NCI-H1436 (cell line): Measurements from ENCODE around the gene ATG4B.

ENCODE experiments used
- DNase-seq: peaks from one replicate; lab custom pipeline; 2025; lab: John Stamatoyannopoulos, UW

The ATG4B gene

DNA sequence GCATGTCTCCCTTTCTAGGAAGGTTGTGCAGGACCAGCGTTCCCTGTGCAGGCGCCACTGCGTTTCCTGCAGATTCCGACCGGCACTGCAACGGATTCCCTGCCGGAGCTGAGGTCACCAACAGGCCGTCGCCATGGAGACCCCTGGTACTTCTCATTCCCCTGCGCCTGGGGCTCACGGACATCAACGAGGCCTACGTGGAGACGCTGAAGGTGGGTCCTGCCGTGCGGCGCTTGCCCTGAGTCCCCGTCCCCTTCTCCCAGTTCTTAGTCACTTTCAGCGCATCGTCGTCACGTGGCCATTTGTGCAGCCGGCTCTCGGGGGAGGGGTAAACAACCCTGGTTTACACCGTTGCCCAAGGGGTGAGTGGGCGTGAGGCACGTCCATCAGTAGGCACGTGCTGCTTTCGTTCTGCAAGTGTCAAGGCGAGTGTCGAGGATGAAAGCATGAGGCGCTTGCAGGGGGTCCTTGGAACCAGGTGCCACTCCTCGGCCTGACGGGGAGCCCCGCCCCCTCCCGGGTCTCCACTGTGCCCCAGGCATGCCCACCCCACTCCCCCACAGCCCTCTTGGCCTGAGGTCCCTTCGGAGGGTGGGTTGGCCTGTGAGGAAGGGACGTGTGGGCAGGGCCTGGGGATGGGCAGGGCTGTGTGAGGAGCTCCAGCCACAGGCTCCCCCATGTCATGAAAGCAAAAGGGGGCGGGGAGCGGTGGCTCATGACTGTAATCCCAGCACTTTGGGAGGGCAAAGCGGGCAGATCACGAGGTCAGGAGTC, 29.3 kb downstream of the ATG4B start:
- DNase-seq, result no peak

DNA sequence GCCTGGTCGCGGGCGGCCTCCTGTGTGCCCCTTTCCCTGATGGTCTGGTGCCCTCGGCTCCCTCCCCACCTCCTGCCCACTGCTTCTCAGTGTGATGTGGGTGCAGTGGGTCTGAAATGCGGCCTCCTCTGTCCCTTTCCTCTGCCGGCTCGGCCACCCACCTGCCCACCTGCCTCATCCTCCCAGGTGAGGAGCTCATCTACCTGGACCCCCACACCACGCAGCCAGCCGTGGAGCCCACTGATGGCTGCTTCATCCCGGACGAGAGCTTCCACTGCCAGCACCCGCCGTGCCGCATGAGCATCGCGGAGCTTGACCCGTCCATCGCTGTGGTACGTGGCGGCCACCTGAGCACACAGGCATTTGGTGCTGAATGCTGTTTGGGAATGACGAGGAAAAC, 30.9 kb downstream of the ATG4B start:
- no peak for DNase-seq

GRCh38 chr2:241668839-241669238, 31.3 kb downstream of the ATG4B start:
- DNase-seq, result no peak

DNA sequence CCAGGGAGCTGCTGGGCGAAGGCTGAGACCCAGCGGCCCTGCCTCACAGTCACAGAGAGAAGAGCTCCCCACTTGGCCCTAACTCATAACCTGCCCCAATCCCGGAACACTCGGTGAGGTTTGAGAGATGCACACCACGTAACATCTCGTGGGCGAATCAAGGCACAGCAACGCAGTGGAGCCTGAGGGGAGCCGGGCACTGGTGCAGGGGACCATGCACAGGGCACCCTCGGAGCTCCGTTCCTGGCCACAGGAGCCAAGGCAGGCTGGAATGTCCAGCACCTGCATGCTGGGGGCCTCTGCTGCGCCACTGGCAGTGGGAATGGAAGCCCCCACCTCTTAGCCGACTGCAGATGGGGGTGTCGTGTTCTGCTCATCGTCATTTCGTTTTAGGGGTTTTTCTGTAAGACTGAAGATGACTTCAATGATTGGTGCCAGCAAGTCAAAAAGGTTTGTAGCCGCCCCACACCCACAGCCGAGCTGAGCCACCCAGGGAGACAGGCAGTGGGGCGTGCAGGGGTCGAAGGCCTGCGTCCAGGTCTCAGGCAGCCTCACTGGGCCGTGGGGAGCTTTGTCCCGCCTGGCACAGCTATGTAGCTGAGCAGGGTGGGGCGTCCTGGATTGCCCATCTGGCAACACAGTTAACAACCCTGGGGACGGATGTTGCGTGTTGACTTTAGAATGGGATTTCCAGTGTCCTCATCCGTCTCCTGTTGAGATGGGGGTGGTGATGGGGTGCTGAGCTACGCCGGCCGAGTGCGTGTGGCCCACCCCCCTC, 33.0 kb downstream of the ATG4B start:
- no peak for DNase-seq

- DNase-seq, result no peak
These were observed 34.2 kb downstream of the ATG4B start for GRCh38 chr2:241671457-241672240.

GRCh38 chr2:241672243-241673188, 35.0 kb downstream of the ATG4B start:
- no peak for DNase-seq

DNA sequence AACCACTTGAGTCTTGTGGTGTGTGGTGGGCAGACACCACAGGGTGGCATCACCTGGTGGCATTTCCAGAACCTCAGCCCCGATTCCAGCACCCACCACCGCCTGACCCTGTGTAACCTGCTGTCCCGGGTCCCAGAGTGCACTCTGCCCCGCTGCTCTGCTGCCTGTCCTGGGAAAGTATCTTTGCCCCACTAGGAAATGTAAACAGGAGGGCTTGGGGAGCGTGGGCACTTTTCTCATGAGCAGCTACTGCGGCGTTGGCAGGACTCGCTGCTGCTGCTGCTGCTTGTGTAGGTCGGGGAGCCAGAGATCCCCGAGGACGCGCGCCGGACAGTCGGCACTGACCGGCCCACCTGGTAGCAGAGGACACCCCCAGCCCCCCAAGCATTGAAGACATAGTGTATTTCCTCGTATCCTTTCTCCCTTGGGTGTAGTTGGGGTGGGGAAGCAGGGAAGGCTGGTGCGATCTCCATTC, 35.7 kb downstream of the ATG4B start:
- no peak for DNase-seq

GRCh38 chr2:241673797-241674725, 36.6 kb downstream of the ATG4B start:
- DNase-seq, result no peak

DNA sequence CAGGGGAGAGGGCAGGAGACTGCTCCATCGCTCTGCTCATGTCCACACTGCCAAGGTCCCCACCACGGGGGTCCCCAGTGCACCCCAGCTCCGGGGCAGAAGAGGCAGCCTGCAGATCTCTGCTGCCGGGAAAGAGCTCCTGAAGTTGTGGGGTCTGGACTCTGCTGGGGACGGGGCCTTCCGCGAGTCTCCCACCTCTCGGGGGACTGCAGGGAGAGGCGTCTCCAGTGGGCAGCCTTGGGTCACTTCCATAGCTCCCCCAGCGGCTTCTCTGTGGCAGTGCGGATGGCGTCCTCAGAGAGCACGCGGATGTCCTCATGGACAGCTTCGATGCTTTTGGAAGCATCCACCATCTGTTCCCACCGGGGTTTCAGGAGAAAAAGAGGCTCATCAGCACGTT, 38.4 kb downstream of the ATG4B start:
- no peak for DNase-seq

- DNase-seq, result no peak
These were observed 39.2 kb downstream of the ATG4B start for GRCh38 chr2:241676665-241677064.

GRCh38 chr2:241677392-241677791, 39.9 kb downstream of the ATG4B start:
- DNase-seq, result no peak

GRCh38 chr2:241678307-241678706, 40.8 kb downstream of the ATG4B start:
- no peak for DNase-seq

DNA sequence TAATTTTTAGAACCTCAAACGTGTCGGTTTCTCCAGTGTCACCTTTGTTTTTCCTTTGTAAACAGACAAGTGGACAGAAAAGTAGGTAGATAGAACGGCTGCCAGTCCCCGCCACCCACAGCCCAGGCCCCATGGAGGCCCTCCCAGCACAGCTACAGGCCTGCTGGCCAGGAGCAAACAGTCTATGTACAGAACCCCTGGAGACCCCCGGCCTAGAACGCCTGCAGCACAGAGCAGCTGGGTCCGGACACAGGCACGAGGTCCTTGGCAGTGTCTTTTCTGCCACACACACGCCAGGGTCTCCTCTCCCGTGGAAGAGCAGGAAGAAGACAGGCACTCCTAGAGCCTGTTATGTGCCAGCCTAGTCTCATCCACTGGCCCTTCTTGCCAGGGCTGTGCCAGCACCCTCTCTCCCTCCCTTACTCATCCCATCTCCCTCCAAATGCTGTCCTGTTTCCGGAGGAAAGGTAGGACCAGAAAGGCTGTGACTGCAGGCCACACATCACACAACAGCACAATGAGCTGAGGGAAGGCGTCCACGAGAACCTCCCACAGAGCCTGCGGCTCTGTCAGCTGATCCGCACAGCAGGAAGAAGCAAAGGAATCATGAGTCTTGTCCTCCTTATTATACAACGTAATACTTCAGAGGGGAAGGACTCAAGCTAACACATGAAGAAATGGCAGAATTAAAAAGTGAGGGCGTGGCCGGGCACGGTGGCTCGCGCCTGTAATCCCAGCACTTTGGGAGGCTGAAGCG, 41.5 kb downstream of the ATG4B start:
- DNase-seq, result no peak

GRCh38 chr2:241680044-241680443, 42.6 kb downstream of the ATG4B start:
- no peak for DNase-seq

- DNase-seq, result no peak
These were observed 43.5 kb downstream of the ATG4B start for GRCh38 chr2:241680827-241681599.

- no peak for DNase-seq
These were observed 48.8 kb downstream of the ATG4B start for GRCh38 chr2:241686324-241686649.

DNA sequence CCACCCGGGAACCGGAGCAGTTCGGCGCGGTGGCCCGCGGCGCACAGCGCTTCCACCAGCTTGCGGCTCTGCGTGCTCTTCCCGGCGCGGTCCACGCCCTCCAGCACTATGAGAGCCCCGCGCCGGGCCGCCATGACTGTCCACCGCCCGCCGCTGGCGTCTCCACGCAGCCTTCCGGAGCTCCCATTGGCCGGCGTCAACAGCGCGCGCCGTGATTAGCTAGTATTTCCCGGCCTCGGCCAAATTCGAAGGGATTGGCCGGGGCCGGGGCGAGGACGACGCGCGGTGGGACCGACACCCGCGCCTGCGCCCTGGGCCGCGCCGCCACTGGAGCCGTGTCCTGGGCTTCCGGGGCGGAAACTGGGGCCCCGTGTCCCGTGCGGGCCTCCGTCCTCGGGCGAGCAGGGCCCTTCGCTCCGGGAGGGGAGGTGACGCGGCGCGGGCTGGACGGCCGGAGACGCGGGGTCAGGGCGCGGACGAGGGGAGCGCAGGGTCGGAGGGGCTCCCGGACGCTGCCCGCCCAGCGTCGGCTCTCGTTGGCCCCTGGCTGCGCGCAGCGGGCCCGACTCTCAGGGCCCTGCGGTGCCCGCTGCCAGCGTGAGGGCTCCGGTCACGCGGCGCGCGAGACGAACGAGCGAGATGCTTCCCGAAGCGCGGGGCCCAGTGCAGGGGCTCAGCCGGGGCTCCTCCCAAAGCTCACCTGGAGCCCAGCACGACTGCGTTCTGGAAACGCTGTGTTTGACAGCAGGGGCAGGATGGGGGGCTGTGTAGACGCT, 49.3 kb downstream of the ATG4B start, which contains the start of gene DTYMK:
DTYMK (minus strand) TSS at position 166 of the 776 bp plus-strand sequence; CDS start at position 134, 32 bp downstream.
- DNase-seq, result peak; percentile 94

DNA sequence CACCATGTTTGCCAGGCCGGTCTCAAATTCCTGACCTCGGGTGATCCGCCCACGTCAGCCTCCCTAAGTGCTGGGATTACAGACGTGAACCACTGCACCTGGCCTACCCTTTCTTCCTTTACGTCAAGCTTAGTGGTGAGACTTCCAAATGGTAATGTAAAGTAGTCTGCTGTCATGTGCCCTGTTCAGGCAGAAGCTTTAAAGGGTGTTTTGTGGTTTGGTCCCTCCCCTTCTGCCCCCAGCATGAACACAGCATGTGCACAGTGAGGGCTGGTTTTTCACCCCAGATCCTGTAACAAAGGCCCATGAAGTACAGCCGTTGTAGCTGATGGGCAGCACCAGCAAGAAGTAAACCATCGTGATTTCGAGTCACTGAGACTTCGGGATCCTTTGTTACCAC, 51.8 kb downstream of the ATG4B start:
- no peak for DNase-seq
